Adipose tissue (tissue), 3 donors: ENCODE measurements around the gene NBEA. TPM values are rescaled to one million over a fixed set of nuclear protein-coding genes. Genes with fewer than 3 reads are reported as not detected.
"Not testable (repeated sequence)": the region's sequence is repeated elsewhere in the genome, so short reads cannot be mapped to it uniquely, and the experiment has no call there.

Source experiments
- H3K27ac ChIP-seq: one replicate; pipeline ENCODE4 v1.5.1; 2013; ENCODE audit warnings: low read depth, low read length
- WGBS, 3 donors: extraction: QIAGEN DNeasy Blood & Tissue Kit; methylation state at CpG; one replicate each; pipeline ENCODE4 v1.1.7; 2013; 5-methylcytosine and 5-hydroxymethylcytosine counted together
- polyA plus RNA-seq, 3 donors: library from polyadenylated mRNA; stranded (reverse); fragments of 200-250 nt; gene quantifications; one replicate each; pipeline ENCODE4 v1.2.3, GENCODE V29; 2013
- donor health status: healthy with polysubstance abuse.
- donor health status: Bipolar disorder and iron deficiency.
- donor health status: healthy.

NBEA gene
- polyA plus RNA-seq, 3 donors = 1.4 to 2.2 (median 2.0) TPM

DNA sequence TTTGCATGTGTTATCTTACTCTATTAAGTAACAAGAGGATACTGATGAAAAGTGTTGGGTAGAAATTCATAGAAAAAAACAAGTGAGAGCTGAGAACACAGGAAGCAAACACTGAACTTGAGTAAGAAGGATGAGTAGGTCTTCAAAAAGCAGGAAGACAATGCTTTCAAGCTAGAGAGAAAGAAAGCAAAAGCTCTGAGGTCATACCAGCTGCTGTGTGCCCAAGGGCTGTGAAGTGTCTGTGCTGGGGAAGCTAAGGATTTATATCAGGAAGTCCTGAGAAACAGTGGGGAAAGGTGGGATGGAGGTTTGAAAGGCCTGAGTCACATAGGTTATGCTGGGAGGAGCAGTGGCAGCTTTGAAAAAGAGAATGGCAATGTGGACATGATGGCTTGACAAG, 679.9 kb downstream of the NBEA start:
- H3K27ac ChIP-seq = no peak overlapping the region

DNA sequence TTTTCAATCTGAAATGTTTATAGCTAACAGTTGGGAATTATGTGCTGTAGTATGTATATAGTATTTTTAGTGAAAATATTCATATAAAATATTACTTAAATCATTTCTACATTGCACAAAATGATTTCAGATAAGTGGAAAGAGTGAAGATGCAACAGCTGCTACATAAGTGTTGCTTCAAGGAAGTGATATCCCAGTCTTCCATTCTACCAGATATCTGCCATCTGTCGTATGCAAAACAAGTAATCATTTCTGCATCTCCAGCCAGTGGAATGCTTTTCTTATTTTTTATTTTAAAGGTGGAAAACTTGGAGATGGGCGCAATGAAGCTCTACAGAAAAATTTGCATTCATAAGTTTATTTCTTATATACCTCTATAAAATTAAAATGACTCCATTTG, 687.0 kb downstream of the NBEA start:
- no peak overlapping the region for H3K27ac ChIP-seq
- 96 to 99% (median 97%) methylated on average over 2 of the region's 2 CpGs for WGBS, 3 donors

DNA sequence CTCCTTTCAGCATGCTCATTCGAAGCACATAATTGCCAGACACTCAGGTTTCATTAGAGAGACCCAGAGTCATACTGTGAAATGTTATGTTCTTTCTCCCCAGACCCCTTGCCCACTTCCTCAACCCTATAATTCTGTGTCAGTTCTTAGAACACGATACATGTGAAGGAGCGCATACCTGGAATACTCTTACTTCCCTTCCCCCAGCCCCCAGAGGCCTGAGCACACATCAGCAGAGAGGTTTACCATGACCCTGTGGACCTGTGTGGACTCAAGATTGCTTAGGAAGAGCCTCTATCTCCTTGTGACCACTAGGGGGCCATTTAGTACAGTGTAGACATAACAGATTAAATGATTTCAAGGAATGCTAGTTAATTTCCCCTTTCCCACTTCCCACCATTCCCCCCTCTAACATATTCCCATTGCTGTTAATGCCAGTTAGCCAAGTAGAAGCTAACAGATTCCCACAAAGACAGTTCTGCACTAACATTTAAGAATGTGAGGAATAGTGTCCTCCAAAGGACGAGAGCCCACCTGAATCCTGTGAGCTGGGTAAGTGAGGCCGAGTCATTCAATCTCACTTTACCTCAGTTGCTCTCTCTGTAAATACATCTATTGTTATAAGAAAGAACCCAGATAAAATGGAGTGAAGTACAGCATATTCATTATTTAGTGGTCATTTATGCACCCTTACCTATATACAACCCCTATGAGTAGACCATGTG, 688.6 kb downstream of the NBEA start:
- no peak overlapping the region for H3K27ac ChIP-seq
- WGBS, 3 donors = 78 to 81% (median 79%) methylated on average over 5 of the region's 5 CpGs

DNA sequence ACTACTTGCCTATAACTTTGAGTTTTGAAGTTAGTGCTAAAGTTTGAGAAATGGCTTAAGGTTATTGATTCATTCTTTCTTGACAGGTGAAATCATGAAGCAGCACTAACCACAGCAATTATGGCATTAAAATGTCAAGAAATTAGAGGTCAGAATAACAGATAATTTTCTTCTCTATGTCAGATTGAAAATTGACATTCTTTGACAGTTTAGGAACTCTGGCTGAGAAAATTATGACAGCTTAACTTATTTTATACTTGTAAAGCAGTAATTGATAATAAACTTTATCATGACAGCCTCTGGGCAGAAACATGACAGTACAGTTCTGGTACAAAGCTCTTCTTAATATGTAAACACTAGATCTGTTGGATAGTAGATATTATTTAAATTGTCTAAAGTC, 689.6 kb downstream of the NBEA start:
- H3K27ac ChIP-seq = no peak overlapping the region

DNA sequence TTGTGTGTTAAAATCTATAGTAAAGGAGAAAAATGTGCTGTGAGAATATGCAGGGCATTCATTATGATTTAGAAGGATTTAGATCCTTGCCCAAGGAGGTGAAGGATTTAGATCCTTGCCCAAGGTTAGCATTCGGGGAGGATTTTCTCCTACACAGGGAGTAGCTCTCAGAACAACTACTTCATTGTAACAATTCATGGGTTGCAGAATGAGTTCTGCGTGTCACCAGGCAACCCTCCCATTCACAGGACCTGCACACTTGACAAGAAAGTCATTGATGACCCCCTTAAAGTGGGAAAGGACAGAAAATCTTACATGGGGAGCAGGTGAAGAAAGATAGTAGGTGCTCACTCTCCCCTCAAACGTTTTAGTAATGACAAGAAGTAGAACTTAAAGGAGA, 701.6 kb downstream of the NBEA start:
- no peak overlapping the region for H3K27ac ChIP-seq
- WGBS, 3 donors = 62 to 76% (median 75%) methylated on average over 3 of the region's 3 CpGs

DNA sequence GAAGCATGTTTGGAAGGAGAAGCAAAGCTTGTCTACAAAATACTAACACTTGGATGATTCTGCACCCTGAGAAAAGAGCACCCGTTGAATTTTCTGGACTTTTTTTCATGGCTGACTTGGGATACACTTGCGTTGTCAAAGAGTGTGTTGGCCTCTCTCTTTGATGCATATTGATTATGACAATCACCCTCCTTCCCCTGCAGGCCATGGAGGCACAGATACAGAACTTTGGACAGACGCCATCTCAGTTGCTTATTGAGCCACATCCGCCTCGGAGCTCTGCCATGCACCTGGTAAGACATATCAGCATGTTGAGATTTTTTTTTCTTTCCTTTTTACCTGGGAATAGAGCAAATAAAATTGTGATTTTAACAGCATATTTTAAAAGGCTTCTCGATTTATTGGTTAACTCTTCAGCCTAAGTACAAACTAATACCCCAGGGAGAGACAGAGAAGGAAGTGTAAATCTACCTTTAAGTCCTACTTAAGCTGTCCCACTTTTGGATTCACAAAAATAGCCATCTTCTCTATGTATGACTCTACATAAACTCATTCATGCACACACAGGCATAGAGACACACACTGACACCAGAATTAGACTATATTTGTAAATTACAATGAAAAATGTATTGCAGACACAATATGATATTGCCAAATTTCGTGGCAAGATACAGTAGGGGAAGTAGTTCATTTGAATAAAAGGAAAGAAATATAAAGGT, 704.1 kb downstream of the NBEA start:
- 83 to 89% (median 85%) methylated on average over 7 of the region's 7 CpGs for WGBS, 3 donors
- no peak overlapping the region for H3K27ac ChIP-seq

DNA sequence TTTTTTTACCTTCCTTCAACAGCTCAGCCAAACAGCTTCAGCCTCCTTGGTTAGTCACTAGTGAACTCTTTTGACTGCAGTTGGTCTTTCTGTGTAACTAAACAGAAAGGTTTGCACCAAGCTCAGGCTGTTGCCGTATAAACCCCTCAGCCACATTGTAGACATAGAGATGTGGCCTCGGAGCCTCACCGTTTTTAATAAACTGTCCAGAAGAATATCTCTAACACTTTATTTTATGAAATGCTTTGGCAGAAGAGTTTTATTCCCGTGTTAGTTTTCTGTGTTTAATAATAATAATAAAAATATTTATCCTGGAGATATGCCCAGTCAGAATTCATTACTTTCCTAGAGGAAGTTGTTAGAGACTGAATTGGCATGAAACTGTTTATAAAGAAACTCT, 706.1 kb downstream of the NBEA start:
- no peak overlapping the region for H3K27ac ChIP-seq
- 53 to 66% (median 65%) methylated on average over 4 of the region's 4 CpGs for WGBS, 3 donors

DNA sequence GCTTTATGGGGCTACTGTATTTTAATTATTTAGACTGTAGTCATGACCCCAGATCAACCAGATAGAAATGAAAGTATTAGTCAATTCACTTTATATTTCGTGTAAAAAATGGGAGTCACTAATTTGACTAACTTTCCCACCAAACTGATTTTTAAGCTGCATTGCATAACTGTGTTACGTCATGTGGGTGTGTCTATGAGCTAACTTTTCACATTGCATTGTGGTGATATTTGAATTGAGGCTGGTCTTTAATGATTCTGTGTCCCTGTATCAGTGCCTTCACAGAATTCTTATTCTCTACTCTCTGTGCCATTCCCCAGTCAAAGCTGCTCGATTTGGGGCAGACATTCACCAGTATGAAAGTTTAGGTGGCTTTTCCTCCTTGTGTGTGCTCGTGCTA, 707.1 kb downstream of the NBEA start:
- WGBS, 3 donors = 65 to 78% (median 66%) methylated on average over 4 of the region's 4 CpGs
- no peak overlapping the region for H3K27ac ChIP-seq

DNA sequence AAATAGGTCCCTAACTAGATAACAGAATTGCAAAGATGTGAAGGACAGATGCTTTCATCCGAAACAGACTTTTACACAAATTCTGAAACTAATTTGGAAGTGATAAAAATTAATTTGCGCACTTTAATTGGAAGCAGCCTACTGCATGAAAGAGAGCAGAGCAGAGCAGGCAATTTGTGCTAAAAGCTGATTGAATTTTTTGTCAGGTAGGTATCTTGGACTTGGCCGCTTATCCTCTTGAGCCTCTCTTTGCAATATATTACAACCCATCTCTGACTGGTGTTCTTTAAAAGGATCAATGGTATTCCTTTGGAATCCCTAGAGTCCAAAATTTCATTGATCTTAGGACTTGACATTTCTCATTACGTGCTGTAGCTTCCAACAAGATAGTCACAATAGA, 717.7 kb downstream of the NBEA start:
- no peak overlapping the region for H3K27ac ChIP-seq
- 93% methylated on average over 4 of the region's 4 CpGs for WGBS, 3 donors

DNA sequence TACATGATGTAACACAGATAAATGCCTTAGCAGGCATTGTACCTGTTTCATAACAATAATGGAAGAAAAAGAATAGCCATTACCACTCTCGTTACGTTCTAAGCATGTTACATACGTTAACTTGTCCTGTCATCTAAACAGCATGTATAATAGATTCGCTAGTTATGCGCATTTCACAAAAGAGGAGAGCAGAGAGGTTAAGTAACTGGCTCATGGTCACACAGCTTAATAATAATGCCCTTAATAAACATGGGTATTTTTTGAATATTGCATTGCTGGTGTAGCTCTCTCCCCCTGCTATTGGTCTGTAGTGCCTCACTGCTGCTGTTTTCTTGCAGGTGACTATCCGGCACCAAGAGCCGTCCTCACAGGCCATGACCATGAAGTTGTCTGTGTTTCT, 722.7 kb downstream of the NBEA start:
- 94 to 98% (median 97%) methylated on average over 7 of the region's 7 CpGs for WGBS, 3 donors
- no peak overlapping the region for H3K27ac ChIP-seq

DNA sequence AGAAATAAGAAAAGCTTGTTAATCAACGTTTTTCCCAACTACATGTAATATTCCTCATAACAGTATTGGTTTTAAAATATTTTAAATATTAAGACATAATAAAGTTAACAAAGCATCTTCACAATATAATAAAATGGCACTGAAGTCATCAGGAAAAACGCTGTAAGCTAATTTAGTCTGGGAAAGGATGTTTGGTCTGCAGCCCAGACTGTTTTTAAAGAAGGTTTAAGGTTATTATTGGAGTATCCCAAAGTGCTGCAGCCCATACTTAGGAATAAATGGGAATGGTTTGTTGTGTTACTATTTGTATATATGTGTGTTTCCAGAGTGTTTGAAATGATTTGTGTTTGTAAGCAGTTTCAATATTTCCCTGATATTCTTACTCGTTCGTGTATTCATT, 727.3 kb downstream of the NBEA start:
- no peak overlapping the region for H3K27ac ChIP-seq
- 80 to 85% (median 84%) methylated on average over 4 of the region's 4 CpGs for WGBS, 3 donors

DNA sequence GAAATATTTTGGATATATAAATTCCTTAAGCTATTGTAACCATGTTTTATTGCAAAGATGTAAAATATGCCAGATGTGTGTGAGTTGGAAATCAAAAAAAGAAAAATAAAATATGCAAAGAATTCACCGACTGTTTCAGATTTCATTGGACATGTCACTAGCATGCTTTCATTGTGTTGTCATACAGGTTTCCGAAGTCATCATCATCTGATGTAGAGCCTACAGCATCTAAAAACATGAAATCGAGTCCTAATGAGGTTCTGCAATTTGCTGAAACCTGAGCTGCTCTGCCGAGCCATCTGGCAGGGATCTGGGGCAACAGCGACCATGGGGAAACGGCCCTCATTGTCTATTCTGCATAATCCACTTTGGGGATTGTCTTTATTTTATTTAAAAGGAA, 730.5 kb downstream of the NBEA start:
- no peak overlapping the region for H3K27ac ChIP-seq
- 84 to 86% (median 85%) methylated on average over 6 of the region's 6 CpGs for WGBS, 3 donors

DNA sequence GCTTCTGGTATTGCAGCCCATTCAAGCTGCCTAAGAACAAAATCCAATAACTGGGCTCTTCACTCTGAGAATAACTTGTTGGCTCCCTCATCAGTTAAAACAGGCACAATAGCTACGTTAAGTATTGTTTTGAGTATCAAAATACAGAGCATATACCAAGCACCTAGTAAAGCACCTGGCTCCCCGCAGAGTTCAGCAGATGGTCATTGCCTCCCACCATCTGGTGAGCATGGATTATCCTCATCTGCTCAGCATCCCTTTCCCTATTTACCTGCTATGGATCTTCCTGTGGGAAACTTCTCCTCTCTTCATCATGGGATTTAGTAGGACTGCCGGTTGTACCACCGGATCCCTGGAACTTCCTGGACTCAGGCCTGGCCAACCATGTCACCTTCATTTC, 733.6 kb downstream of the NBEA start:
- WGBS, 3 donors = 87 to 94% (median 88%) methylated on average over 4 of the region's 4 CpGs
- H3K27ac ChIP-seq = no peak overlapping the region

DNA sequence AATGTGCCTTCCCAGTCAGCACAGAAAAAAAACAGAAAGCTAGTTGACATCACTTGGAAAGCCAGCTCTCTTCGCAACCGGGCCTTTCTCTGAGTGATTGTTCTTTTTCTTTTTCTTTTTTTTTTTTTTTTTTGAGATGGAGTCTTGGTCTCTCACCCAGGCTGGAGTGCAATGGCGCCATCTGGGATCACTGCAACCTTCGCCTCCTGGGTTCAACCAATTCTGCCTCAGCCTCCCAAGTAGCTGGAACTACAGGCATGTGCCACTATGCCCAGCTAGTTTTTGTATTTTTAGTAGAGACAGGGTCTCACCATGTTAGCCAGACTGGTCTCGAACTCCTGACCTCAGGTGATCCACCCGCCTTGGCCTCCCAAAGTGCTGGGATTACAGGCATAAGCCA, 735.8 kb downstream of the NBEA start:
- H3K27ac ChIP-seq = not testable (repeated sequence)
- 74 to 84% (median 76%) methylated on average over 6 of the region's 6 CpGs for WGBS, 3 donors

DNA sequence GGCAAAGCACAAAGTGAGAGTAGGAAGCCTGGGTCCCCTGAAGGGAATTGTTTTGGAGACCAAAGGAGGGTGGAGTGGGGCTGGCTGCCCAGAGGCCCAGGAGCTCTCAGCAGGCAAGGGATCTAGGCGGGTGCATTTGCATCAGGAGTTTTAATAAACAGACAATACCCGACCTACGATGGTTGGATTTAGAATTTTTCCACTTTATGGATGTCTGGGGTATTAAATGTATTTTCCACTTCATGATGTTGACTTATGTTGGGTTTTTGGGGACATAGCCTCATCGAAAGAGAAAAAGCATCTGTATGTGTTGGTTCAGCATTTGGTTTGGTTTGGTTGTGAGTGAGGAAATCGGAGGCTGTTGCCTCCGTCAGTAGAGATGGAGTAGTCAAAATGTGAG, 739.6 kb downstream of the NBEA start:
- no peak overlapping the region for H3K27ac ChIP-seq
- 90% methylated on average over 6 of the region's 6 CpGs for WGBS, 3 donors

DNA sequence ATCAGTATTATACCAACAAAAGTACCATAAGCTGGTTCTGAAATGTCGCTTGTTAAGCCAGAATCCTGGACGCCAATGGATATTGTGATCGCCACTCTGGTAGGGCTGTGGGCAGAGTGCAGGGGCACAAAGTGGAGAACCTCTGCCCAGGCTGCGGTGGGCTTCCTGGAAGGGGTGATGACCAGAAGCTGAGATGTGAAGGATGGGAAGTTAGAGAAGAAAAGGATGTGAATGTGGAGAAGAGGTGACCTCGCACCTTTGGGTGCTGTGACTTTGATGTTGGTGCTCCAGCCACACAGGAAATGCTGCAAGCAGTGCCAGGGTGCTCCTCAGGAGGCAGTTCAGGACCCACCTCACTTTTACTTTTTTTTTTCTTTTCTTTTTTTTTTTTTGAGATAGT, 742.4 kb downstream of the NBEA start:
- 86 to 94% (median 90%) methylated on average over 5 of the region's 5 CpGs for WGBS, 3 donors
- H3K27ac ChIP-seq = no peak overlapping the region

DNA sequence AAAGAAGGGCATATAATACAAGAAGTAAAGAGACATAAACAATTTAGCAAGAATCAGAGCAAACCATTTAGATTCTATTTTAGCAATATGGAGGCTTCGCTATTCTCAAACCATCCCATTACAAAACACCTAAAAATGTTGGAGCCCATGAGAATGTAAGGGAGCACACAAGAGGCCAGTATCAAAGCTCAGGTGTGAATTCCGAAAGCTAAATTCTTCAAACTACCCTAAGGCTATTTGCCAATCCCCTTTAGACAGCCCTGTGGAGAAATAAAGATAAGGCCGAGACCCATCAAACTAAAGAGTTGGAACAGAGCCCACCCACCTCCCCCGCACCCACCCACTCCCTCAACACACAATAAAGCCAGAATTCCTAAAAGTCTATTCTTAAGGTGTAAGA, 745.3 kb downstream of the NBEA start:
- WGBS, 3 donors = 58 to 84% (median 66%) methylated on average over 4 of the region's 4 CpGs
- no peak overlapping the region for H3K27ac ChIP-seq

DNA sequence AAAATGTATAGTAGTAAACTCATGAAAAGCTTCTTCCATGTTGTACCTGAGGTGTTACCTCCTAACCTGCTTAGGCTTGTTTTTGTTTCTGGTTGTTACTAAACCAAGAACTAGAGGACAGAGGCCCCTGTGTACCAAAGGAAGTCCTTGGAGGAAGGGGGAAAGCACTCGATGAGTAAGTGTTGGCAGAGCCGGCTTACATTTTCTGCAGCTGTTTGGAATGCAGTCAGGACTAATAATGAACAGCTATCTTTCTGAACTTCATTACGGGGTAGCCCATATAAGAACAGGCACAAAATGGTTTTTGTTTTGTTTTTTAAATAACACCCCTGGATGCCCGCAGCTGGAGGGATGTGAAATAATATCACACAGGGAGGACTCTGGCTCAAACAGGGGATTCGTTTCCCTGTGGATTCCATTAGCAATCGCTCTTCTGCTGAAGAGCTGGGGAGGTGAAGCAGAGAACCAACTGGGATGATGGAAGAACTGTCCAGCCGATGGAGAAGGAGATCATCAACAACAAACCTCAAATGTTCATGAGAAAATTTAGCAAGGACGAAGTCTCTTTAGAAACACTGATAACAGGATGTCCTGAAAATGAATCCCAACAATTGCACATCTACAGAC, 748.6 kb downstream of the NBEA start:
- 41 to 58% (median 53%) methylated on average over 8 of the region's 8 CpGs for WGBS, 3 donors

DNA sequence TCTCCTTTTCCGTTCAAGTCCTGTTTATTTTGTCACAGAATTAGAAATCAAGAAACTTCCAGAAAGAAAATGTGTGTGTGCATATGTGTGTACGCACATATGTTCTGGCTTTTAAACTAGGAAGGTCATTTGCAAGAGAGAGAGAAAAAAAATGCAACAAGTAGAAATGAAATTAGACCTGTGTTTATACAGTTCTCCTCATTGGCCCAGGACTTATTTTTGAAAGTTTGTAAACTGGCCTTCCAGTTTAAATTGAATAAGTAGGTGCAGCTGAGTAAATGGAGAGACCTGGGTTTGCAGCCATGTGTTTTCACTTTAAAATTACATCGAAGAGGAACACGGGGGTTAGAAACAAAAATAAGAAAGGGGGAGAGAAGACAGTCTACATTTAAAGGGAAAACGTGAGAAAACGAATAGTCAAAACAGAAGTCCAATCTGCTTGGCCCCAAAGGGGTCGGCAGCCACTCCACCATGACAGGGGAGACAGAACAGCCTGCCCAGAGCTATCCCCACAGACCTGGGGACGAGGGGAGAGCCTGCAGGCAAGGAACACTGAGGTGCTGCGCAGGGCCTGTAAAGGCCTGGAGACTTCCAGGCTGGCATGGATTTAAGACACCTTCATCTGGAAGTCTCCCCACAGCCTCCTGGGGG, 751.2 kb downstream of the NBEA start:
- no peak overlapping the region for H3K27ac ChIP-seq
- WGBS, 3 donors = 70 to 83% (median 80%) methylated on average over 9 of the region's 9 CpGs

More for the DNA sequence above, 748.6 kb downstream of the NBEA start:
- H3K27ac ChIP-seq = no peak overlapping the region
